ENCODE measurements around the gene DAPK2. TPM values are rescaled to one million over a fixed set of nuclear protein-coding genes. Genes with fewer than 3 reads are reported as not detected.

The DAPK2 gene
- total and polyA plus RNA-seq, 2 of the 4 experiments (the other 2 are of a cell fraction) = 0.34 to 0.36 TPM

GRCh38 chr15:64013179-64014062 lies 32.9 kb downstream of the DAPK2 start:
- Histone ChIP-seq H4K8ac (ENCODE audit: low read depth in 2 of 2, low read length in 2 of 2) (no peak overlapping the region), H2AFZ (replicated peaks; ENCODE audit: low read length, poor library complexity) (no peak overlapping the region), H3K4ac (ENCODE audit: low read depth, low read length) (no peak overlapping the region), H4K91ac (ENCODE audit: insufficient read depth, low read depth, low read length) (no peak overlapping the region), H3K4me2 (ENCODE audit: low read depth, low read length) (no peak overlapping the region), H4K5ac (ENCODE audit: low read depth, low read length) (no peak overlapping the region), H3K18ac (ENCODE audit: low read depth, low read length) (no peak overlapping the region), H3K36me3 (ENCODE audit: control insufficient read depth, insufficient read depth, low read length) (no peaks in the 10 kb centered on the region), H3K23ac (ENCODE audit: low read depth, low read length) (no peak overlapping the region), H3K9me1 (ENCODE audit: insufficient read depth, low read length) (no peaks in the 10 kb centered on the region; the same call in 1 of the 2 replicates), H3K27me3 (ENCODE audit: control insufficient read depth, insufficient read depth, low read length) (peaks cover 17% of the 10 kb centered on the region), H2AK9ac (replicated peaks; ENCODE audit: low read depth, low read length, poor library complexity) (no peak overlapping the region), H2BK120ac (ENCODE audit: low read depth, low read length) (no peak overlapping the region), H3K27ac (ENCODE audit: insufficient read depth, low read length) (no peak overlapping the region), H2AK5ac (ENCODE audit: low read depth, low read length) (no peak overlapping the region), H2BK15ac (ENCODE audit: low read depth, low read length) (no peak overlapping the region), H3K79me1 (ENCODE audit: low read depth in 1 of 2, low read length in 2 of 2) (no peaks in the 10 kb centered on the region), H3K14ac (replicated peaks; ENCODE audit: low read depth, low read length) (no peak overlapping the region), H3K4me1 (ENCODE audit: control insufficient read depth, insufficient read depth, low read length) (peaks cover 4% of the 10 kb centered on the region; the same call in 1 of the 2 replicates), H3K9me3 (ENCODE audit: control insufficient read depth, insufficient read depth, low read length) (peaks cover 2% of the 10 kb centered on the region; the same call in 1 of the 2 replicates), H4K20me1 (ENCODE audit: insufficient read depth, low read length) (no peaks in the 10 kb centered on the region), H2BK20ac (ENCODE audit: low read depth, low read length) (no peak overlapping the region), H3K4me3 (ENCODE audit: insufficient read depth, low read depth, low read length) (no peak overlapping the region), H3K56ac (ENCODE audit: extremely low read depth, insufficient read depth, low read length) (no peak overlapping the region), H2BK5ac (ENCODE audit: low read depth, low read length, poor library complexity, severe bottlenecking) (no peak overlapping the region), H3K9ac (ENCODE audit: low read depth, low read length) (no peak overlapping the region)
- dilution Hi-C loops (cut with HindIII; ENCODE audit: low sequenced_read_pairs, unreplicated experiment) = no loop called here
- CTCF ChIA-PET = no interaction called here
- in situ Hi-C loops (cut with MboI; ENCODE audit: low sequenced_read_pairs) = no loop called here
- WGBS, 2 experiments (ENCODE audit: extremely low coverage in 2 of 2, insufficient read length in 1 of 2) = no CpG with 5 or more reads among the region's 3 CpGs
- POLR2A ChIA-PET (ENCODE audit: unreplicated experiment) = no interaction called here
- ATAC-seq (ENCODE audit: low read depth) (no peak; the same call in 1 of the 2 replicates), DNase-seq (no peak)
- intact Hi-C loops (cut with micrococcal nuclease) = no loop called here
- no TSS peak for BruUV-seq (replicated peaks)
- TF ChIP-seq RAD21 (IDR thresholded peaks at IDR 0.05; ENCODE audit: low read length) (no peak), RCOR1 (IDR thresholded peaks at IDR 0.05; ENCODE audit: insufficient replicate concordance, low read length) (no peak), BHLHE40 (IDR thresholded peaks at IDR 0.05; ENCODE audit: low read depth, low read length) (no peak), FOS (IDR thresholded peaks at IDR 0.05; ENCODE audit: low read depth, low read length) (no peak), RFX5 (IDR thresholded peaks at IDR 0.05; ENCODE audit: low read depth, low read length) (no peak), MXI1 (IDR thresholded peaks at IDR 0.05; ENCODE audit: borderline replicate concordance, low read depth, low read length) (no peak), CTCF (conservative IDR thresholded peaks at IDR 0.05; ENCODE audit: low read depth, low read length) (no peak), NFE2L2 (IDR thresholded peaks at IDR 0.05; ENCODE audit: low read depth, low read length) (no peak), MAZ (IDR thresholded peaks at IDR 0.05; ENCODE audit: borderline replicate concordance, low read depth, low read length) (no peak), POLR2A (IDR thresholded peaks at IDR 0.05; ENCODE audit: low read depth, low read length) (no peak), ELK1 (IDR thresholded peaks at IDR 0.05; ENCODE audit: borderline replicate concordance, low read depth, low read length) (no peak), CEBPB (IDR thresholded peaks at IDR 0.05; ENCODE audit: low read depth, low read length) (no peak), SMC3 (IDR thresholded peaks at IDR 0.05; ENCODE audit: low read depth, low read length) (no peak), MAFK (IDR thresholded peaks at IDR 0.05; ENCODE audit: low read depth, low read length) (no peak), USF2 (IDR thresholded peaks at IDR 0.05; ENCODE audit: low read depth, low read length) (no peak)
